ENCODE measurements around the gene CLN3.
"Not testable (repeated sequence)": the region's sequence is repeated elsewhere in the genome, so short reads cannot be mapped to it uniquely, and the experiment has no call there.

CLN3 gene

DNA sequence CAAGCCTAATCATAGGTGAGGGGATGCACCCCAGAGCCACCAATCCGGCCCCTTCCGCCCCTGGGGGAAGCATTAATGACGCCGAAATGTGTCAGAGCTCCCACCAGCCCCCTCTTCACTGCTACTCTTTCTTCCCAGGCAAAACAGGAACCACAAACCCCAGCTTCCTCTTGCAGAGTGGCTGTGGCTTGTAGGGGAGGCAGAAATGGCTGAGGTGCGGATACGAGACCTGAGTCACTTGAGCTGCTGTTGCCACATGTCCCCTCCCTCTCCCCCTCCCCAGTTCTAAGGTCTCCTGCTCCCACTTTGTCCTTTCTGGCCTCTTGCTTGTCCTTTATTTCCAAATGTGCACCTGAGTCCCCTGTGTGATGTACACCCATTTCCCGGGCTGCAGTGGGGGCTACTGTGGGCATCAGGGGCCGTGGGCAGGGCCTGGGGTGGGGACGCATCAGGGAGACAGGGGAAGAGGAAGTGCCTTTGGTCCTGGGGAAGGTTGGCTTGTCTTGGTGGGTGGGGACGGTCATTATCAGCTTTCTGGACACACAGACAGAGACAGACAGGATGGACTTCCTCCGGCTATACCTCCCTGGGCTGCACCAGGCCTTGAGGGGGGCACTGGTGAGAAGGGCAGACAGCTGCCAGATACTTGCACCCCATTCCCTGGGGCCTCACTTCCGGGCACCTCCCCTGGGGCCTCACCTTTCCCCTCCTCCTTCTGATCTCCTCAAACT is 2.4 kb upstream of the CLN3 start, which contains the start of gene APOBR:
Gene APOBR (plus strand): TSS at position 523 of the 731 bp plus-strand sequence. CDS start 39 bp downstream, at position 562.
- DNase-seq (ENCODE audit: low spot score) = no peak

GRCh38 chr16:28492511-28492910 is 637 bp upstream of the CLN3 start:
- DNase-seq (ENCODE audit: low spot score) = no peak

- DNase-seq (ENCODE audit: low spot score) = peak; percentile 64
These were observed 474 bp downstream of the CLN3 start for GRCh38 chr16:28491230-28491969.

- no peak for DNase-seq (ENCODE audit: low spot score)
These were observed 5.6 kb downstream of the CLN3 start for GRCh38 chr16:28486266-28486665.

DNA sequence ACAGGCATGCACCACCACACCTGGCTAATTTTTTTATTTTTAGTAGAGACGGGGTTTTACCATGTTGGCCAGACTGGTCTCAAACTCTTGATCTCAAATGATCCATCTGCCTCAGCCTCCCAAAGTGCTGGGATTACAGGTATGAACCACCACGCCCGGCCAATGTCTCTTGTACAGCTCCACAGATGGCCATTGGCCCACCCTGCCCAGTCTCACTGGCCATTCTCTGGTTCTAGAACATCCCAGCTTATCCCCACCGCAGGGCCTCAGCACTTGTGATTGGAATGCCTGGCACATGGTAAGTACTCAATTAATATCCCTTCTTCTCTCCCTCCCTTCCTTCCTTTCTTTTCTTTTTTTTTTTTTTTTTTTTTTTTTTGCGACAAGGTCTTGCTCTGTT is 8.5 kb downstream of the CLN3 start:
- not testable (repeated sequence) for DNase-seq (ENCODE audit: low spot score)

- DNase-seq (ENCODE audit: low spot score) = no peak
These were observed 9.8 kb downstream of the CLN3 start for GRCh38 chr16:28482026-28482425.

DNA sequence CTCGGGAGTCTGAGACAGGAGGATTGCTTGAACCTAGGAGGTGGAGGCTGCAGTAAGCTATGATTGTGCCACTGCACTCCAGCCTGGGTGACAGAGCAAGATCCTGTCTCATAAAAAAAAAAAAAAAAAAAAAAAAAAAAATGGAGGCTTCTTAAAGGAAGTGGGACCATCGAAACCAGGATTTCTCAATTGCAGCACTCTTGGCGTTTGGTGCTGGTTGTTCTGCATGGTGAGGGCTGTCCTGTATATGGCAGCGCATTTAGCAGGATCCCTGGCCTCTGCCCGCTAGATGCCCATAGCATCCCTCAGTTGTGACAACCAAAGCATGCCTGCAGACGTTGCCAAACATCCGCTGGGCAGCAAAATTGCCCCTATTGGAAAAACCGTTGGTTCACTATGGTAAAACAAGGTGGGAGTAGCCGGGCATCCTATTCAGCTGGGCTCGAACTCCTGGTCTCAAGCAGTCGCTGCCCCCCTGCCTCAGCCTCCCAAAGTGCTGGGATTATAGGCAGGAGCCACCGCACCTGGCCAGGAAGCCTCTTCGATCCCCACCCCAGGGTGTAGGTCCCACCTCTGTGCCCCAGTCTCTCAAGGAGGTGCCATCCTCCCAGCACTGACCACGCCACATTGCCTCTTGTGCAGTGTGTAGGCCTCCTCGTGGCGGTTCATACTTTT is 13.2 kb downstream of the CLN3 start:
- DNase-seq (ENCODE audit: low spot score) = no peak

DNA sequence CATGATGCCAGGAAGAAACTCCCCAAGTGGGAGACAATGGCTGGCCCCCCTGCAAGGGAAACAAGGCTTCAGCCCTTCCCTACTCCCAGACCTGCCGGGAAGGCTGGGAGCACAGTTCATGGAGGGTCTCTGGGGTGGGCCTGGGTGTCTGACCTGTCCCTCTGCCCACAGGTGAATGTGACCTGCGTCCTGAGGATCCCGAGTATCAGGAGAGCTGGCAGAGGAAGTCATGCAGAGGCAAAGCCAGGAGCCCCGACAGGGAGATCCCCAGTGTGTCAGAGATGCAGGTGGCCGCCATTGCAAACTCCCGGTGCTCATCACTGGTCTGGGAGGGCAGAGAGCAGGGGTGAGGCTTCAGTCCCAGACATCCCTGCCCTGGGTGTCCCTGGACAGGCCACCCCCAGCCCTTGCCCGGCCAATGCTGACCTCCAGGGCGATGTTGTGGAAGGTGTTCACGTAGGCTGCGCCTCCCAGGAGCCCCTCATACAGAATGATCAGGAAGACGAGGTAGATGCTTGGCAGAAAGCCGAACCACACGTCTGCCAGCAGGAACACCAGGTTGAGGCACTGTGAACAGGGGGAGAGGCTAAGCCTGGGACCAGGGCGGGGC is 14.5 kb downstream of the CLN3 start:
- no peak for DNase-seq (ENCODE audit: low spot score)

GRCh38 chr16:28475221-28475620 is 16.7 kb downstream of the CLN3 start:
- DNase-seq (ENCODE audit: low spot score) = no peak

GRCh38 chr16:28473714-28474265 is 18.1 kb downstream of the CLN3 start:
- no peak for DNase-seq (ENCODE audit: low spot score)

DNA sequence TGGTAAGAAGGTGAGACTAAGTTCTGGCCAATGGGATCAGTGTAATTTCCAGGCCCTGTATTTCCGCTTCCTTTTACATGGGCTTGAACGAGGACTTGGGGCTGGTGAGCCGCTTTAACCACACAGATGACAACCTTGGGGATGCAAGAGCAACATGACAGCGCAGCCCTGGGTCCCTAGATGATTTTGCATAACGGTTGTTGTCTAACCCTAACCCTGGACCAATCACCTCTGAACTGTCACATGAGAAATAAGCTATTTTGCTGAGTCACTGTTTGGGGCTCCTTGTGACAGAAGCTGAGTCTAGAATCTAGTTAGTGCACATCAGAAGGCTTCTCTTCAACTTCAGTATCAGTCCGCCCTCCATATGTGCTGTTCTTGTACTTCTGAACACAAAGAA is 44.8 kb downstream of the CLN3 start:
- DNase-seq (ENCODE audit: low spot score) = not testable (repeated sequence)

GRCh38 chr16:28446388-28446787 is 45.5 kb downstream of the CLN3 start:
- DNase-seq (ENCODE audit: low spot score) = not testable (repeated sequence)

DNA sequence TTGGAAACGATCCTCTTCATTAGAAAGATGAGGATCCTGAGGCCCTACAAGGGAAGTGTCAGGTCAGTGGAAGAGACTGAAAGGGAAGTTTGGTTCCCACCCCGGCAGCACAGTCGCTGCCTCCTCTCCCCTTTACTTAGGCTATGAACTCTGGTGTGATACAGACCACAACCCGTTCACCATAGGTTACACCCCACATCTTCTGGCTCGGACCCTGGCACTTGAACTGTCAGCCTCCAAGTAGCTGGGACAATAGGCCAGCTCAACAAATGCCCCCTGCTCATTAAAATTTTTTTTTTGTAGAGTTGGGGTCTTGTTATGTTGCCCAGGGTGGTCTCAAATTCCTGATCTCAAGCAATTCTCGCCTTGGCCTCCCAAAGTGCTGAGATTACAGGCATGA is 47.9 kb downstream of the CLN3 start:
- DNase-seq (ENCODE audit: low spot score) = not testable (repeated sequence)

DNA sequence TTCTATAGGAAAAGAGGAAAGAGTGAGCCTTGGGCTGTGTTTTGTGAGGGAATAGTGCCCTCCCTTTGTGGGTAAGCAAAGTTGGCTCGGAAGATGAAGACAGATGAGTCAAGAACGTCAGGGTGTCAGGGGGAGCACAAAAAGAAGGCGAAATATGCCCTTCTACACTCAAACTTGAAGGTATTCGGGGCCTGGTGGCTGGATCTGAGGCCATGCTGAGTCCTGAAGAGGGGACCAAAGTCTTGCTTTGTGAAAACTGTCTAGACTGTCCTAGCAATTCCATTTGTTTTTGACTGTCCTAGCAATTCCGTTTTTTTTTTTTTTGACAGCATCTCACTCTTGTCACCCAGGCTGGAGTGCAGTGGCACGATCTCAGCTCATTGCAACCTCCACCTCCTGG is 53.0 kb downstream of the CLN3 start:
- not testable (repeated sequence) for DNase-seq (ENCODE audit: low spot score)

DNA sequence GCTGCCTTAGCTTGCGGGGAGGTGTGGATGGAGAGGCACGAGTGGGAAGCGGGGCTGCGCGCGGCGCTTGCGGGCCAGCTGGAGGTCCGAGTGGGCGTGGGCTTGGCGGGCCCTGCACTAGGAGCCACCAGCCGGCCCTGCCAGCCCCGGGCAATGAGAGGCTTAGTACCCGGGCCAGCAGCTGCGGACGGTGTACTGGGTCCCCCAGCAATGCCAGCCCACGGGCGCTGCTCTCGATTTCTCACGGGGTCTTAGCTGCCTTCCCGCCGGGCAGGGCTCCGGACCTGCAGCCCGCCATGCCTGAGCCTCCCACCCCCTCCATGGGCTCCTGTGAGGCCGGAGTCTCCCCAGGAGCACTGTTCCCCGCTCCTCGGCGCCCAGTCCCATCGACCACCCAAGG is 56.5 kb downstream of the CLN3 start:
- not testable (repeated sequence) for DNase-seq (ENCODE audit: low spot score)
